Neural crest cell (in vitro differentiated cells): ENCODE data around the gene CTRL. TPM values are rescaled to one million over a fixed set of nuclear protein-coding genes. Genes with fewer than 3 reads are reported as not detected.

Source experiments
- DNase-seq: peaks from one replicate; pipeline ENCODE4 v3.0.0; 2021; ENCODE audit warnings: low read depth, mixed read lengths, low spot score
- H3K27ac Mint-ChIP-seq: one replicate; pipeline ENCODE4 v1.8.0; 2021; ENCODE audit warnings: mild to moderate bottlenecking, mixed read lengths; ENCODE audit not compliant: unreplicated experiment
- H3K27me3 Mint-ChIP-seq: 2 replicates; pipeline ENCODE4 v1.8.0; 2021; ENCODE audit warnings: low read depth, mild to moderate bottlenecking, mixed read lengths
- H3K36me3 Mint-ChIP-seq: 2 replicates; pipeline ENCODE4 v1.8.0; 2021; ENCODE audit warnings: low read depth, mild to moderate bottlenecking, mixed read lengths
- H3K4me1 Mint-ChIP-seq: 2 replicates; pipeline ENCODE4 v1.8.0; 2021; ENCODE audit warnings: mixed read lengths
- H3K4me3 Mint-ChIP-seq: one replicate; pipeline ENCODE4 v1.8.0; 2021; ENCODE audit warnings: mild to moderate bottlenecking, mixed read lengths
- H3K9me3 Mint-ChIP-seq: 2 replicates; pipeline ENCODE4 v1.8.0; 2021; ENCODE audit warnings: mixed read lengths
- CTCF ChIP-seq: fragments of 200-600 bp; sonication (generic); conservative IDR thresholded peaks from 2 replicates; pipeline ENCODE4 v1.5.0; 2021; ENCODE audit warnings: antibody characterized with exemption, mild to moderate bottlenecking
- long read RNA-seq: library from polyadenylated mRNA; unstranded; transcript quantifications from one replicate; pipeline ENCODE4 v2.0.0, GENCODE V29; 2020
- total RNA-seq: library from RNA; stranded (reverse); gene quantifications from 2 replicates; pipeline ENCODE4 v1.2.1, GENCODE V29; 2021

CTRL gene
- 2.5 and 3.0 TPM in 2 replicates for total RNA-seq
- long read RNA-seq: 0 reads

GRCh38 chr16:67931712-67932461 lies at the start of gene CTRL:
Gene CTRL (minus strand): TSS chr16:67931862. CDS start chr16:67931852, 10 bp downstream.
- Mint-ChIP-seq H3K4me3 (peak within 1 kb of the TSS; percentile 76), H3K36me3 (peaks cover 3% of the 10 kb centered on the region)

GRCh38 chr16:67979955-67980678 lies 48.5 kb upstream of the CTRL start, which contains the start of gene DPEP3:
Gene DPEP3 (minus strand): TSS chr16:67980499. CDS start chr16:67980380, 119 bp downstream.
- H3K27ac Mint-ChIP-seq: no peak within 1 kb of the TSS
- H3K36me3 Mint-ChIP-seq: no peaks in the 10 kb centered on the region
- peaks cover 9% of the 10 kb centered on the region for H3K27me3 Mint-ChIP-seq
- no peaks in the 10 kb centered on the region for H3K9me3 Mint-ChIP-seq
- no peak within 1 kb of the TSS for H3K4me3 Mint-ChIP-seq
- H3K4me1 Mint-ChIP-seq: peaks cover 4% of the 10 kb centered on the region
- peak; percentile 41 for TF ChIP-seq CTCF
- no peak for DNase-seq

More at GRCh38 chr16:67931712-67932461, at the start of gene CTRL:
- DNase-seq: no peak
- peak; percentile 35 for TF ChIP-seq CTCF
- Mint-ChIP-seq H3K27me3 (peaks cover 7% of the 10 kb centered on the region), H3K4me1 (peaks cover 24% of the 10 kb centered on the region), H3K27ac (no peak within 1 kb of the TSS), H3K9me3 (no peaks in the 10 kb centered on the region)

GRCh38 chr16:67977469-67978227 lies 46.0 kb upstream of the CTRL start:
- DNase-seq: no peak

GRCh38 chr16:67977005-67977404 lies 45.3 kb upstream of the CTRL start:
- H3K4me1 Mint-ChIP-seq: no peaks in the 10 kb centered on the region
- TF ChIP-seq CTCF: no peak
- peaks cover 10% of the 10 kb centered on the region for H3K27me3 Mint-ChIP-seq
- H3K9me3 Mint-ChIP-seq: no peaks in the 10 kb centered on the region
- DNase-seq: no peak
- no peak overlapping the region for H3K4me3 Mint-ChIP-seq
- H3K27ac Mint-ChIP-seq: no peak overlapping the region
- no peaks in the 10 kb centered on the region for H3K36me3 Mint-ChIP-seq

More at GRCh38 chr16:67977469-67978227, 46.0 kb upstream of the CTRL start:
- Mint-ChIP-seq H3K4me3 (no peak overlapping the region), H3K27ac (no peak overlapping the region), H3K36me3 (no peaks in the 10 kb centered on the region), H3K9me3 (no peaks in the 10 kb centered on the region), H3K4me1 (no peaks in the 10 kb centered on the region), H3K27me3 (peaks cover 10% of the 10 kb centered on the region)
- no peak for TF ChIP-seq CTCF

GRCh38 chr16:67976205-67976604 lies 44.5 kb upstream of the CTRL start:
- Mint-ChIP-seq H3K9me3 (no peaks in the 10 kb centered on the region), H3K4me1 (no peaks in the 10 kb centered on the region), H3K36me3 (no peaks in the 10 kb centered on the region), H3K4me3 (no peak overlapping the region), H3K27me3 (peaks cover 10% of the 10 kb centered on the region), H3K27ac (peak overlapping the region; percentile 12)
- TF ChIP-seq CTCF: no peak
- DNase-seq: no peak
